Measurements from ENCODE around the gene HOXC6. TPM values are rescaled to one million over a fixed set of nuclear protein-coding genes. Genes with fewer than 3 reads are reported as not detected.
A peak's percentile ranks its signal among the peaks of the same experiment; 100 is the strongest.

Gene HOXC6
- total RNA-seq, 1 donor from 2014 or later, result not detected

- no peak for TF ChIP-seq CTCF (IDR thresholded peaks at IDR 0.05)
- Mint-ChIP-seq H3K4me3 (ENCODE audit: unreplicated experiment) (peak overlapping the region; percentile 73), H3K36me3 (ENCODE audit: unreplicated experiment) (peaks cover 2% of the 10 kb centered on the region), H3K27ac (ENCODE audit: unreplicated experiment) (no peak overlapping the region), H3K4me1 (ENCODE audit: unreplicated experiment) (peaks cover 28% of the 10 kb centered on the region), H3K27me3 (ENCODE audit: unreplicated experiment) (peaks cover 96% of the 10 kb centered on the region), H3K9me3 (ENCODE audit: unreplicated experiment) (no peaks in the 10 kb centered on the region)
- DNase-seq (ENCODE audit: extremely low spot score, unreplicated experiment), result no peak
These were observed 33.2 kb upstream of the HOXC6 start for GRCh38 chr12:53995002-53995377.

GRCh38 chr12:53995378-53996239 lies 32.6 kb upstream of the HOXC6 start:
- no peak for DNase-seq (ENCODE audit: extremely low spot score, unreplicated experiment)
- peaks cover 31% of the 10 kb centered on the region for H3K4me1 Mint-ChIP-seq (ENCODE audit: unreplicated experiment)

GRCh38 chr12:53996240-53997203 lies 31.7 kb upstream of the HOXC6 start:
- no peak for DNase-seq (ENCODE audit: extremely low spot score, unreplicated experiment)
- no peaks in the 10 kb centered on the region for H3K9me3 Mint-ChIP-seq (ENCODE audit: unreplicated experiment)
- H3K27ac Mint-ChIP-seq (ENCODE audit: unreplicated experiment), result no peak overlapping the region
- H3K36me3 Mint-ChIP-seq (ENCODE audit: unreplicated experiment), result peaks cover 2% of the 10 kb centered on the region
- peaks cover 31% of the 10 kb centered on the region for H3K4me1 Mint-ChIP-seq (ENCODE audit: unreplicated experiment)
- peaks cover 96% of the 10 kb centered on the region for H3K27me3 Mint-ChIP-seq (ENCODE audit: unreplicated experiment)
- peak overlapping the region; percentile 73 for H3K4me3 Mint-ChIP-seq (ENCODE audit: unreplicated experiment)
- TF ChIP-seq CTCF (IDR thresholded peaks at IDR 0.05), result no peak

More at GRCh38 chr12:53995378-53996239, 32.6 kb upstream of the HOXC6 start:
- Mint-ChIP-seq H3K36me3 (ENCODE audit: unreplicated experiment) (peaks cover 2% of the 10 kb centered on the region), H3K4me3 (ENCODE audit: unreplicated experiment) (peak overlapping the region; percentile 73), H3K27ac (ENCODE audit: unreplicated experiment) (peak overlapping the region; percentile 73), H3K9me3 (ENCODE audit: unreplicated experiment) (no peaks in the 10 kb centered on the region), H3K27me3 (ENCODE audit: unreplicated experiment) (peaks cover 96% of the 10 kb centered on the region)
- TF ChIP-seq CTCF (IDR thresholded peaks at IDR 0.05), result no peak

GRCh38 chr12:53997204-53998109 lies 30.8 kb upstream of the HOXC6 start:
- H3K4me1 Mint-ChIP-seq (ENCODE audit: unreplicated experiment), result peaks cover 33% of the 10 kb centered on the region
- H3K27me3 Mint-ChIP-seq (ENCODE audit: unreplicated experiment), result peaks cover 96% of the 10 kb centered on the region
- H3K27ac Mint-ChIP-seq (ENCODE audit: unreplicated experiment), result no peak overlapping the region
- no peak for TF ChIP-seq CTCF (IDR thresholded peaks at IDR 0.05)
- peaks cover 2% of the 10 kb centered on the region for H3K36me3 Mint-ChIP-seq (ENCODE audit: unreplicated experiment)
- no peaks in the 10 kb centered on the region for H3K9me3 Mint-ChIP-seq (ENCODE audit: unreplicated experiment)
- DNase-seq (ENCODE audit: extremely low spot score, unreplicated experiment), result no peak
- no peak overlapping the region for H3K4me3 Mint-ChIP-seq (ENCODE audit: unreplicated experiment)

All from osteocyte (in vitro differentiated cells).